Activated CD8-positive, alpha-beta T cell treated with anti-CD3 and anti-CD28 coated beads, Interleukin-2, amount 10 ng/mL, durations not matched to agents 7 days and 5 days (primary cell): ENCODE measurements around the gene FAM227A. TPM values are rescaled to one million over a fixed set of nuclear protein-coding genes. Genes with fewer than 3 reads are reported as not detected.

Experiments used
- ATAC-seq: fragments of 150-1000 bp; cut with Tn5 transposase; one replicate; pipeline ENCODE4 v1.10.0; 2021; ENCODE audit warnings: moderate library complexity
- CTCF ChIA-PET: fragments of 350-600 bp; sonication (Branson Sonifier 250); formaldehyde crosslinking; loops from one replicate; lab custom pipeline; 2021; ENCODE audit warnings: antibody characterized with exemption; lab: Charles Lee
- POLR2A ChIA-PET: fragments of 350-600 bp; sonication (Branson Sonifier 250); formaldehyde crosslinking; loops from one replicate; lab custom pipeline; 2021; ENCODE audit warnings: antibody characterized with exemption; lab: Charles Lee
- DNase-seq: peaks from one replicate; pipeline ENCODE4 v3.0.0-alpha.2; 2020
- H3K27ac Mint-ChIP-seq: one replicate; pipeline ENCODE4 v1.8.0; 2021; ENCODE audit warnings: mild to moderate bottlenecking, mixed read lengths
- H3K27me3 Mint-ChIP-seq: one replicate; pipeline ENCODE4 v1.8.0; 2021; ENCODE audit warnings: low read depth, mixed read lengths
- H3K36me3 Mint-ChIP-seq: one replicate; pipeline ENCODE4 v1.8.0; 2021; ENCODE audit warnings: low read depth, mixed read lengths
- H3K4me1 Mint-ChIP-seq: one replicate; pipeline ENCODE4 v1.8.0; 2021; ENCODE audit warnings: low read depth, mixed read lengths
- H3K4me3 Mint-ChIP-seq: one replicate; pipeline ENCODE4 v1.8.0; 2021; ENCODE audit warnings: mild to moderate bottlenecking, mixed read lengths
- H3K9me3 Mint-ChIP-seq: one replicate; pipeline ENCODE4 v1.8.0; 2022; ENCODE audit warnings: mixed read lengths; ENCODE audit not compliant: insufficient read depth
- total RNA-seq, 2 experiments: library from RNA; stranded (reverse); gene quantifications; one replicate each; pipeline ENCODE4 v1.2.3, GENCODE V29; 2021

The FAM227A gene
- total RNA-seq, 2 experiments from 2014 or later = 0.87 to 0.89 TPM

- Mint-ChIP-seq H3K36me3 (peaks cover 53% of the 10 kb centered on the region), H3K27me3 (no peaks in the 10 kb centered on the region), H3K9me3 (no peaks in the 10 kb centered on the region), H3K4me1 (peaks cover 55% of the 10 kb centered on the region), H3K27ac (peak overlapping the region; percentile 84), H3K4me3 (peak overlapping the region; percentile 92)
- DNase-seq = no peak
- no peak for ATAC-seq
- POLR2A ChIA-PET = interaction anchor here (0.8 to 6.3 kb wide), 3 partner anchors 9 to 38 kb away, joined by 3 to 67 read pairs (median 3); partner anchors contain the start of gene TOMM22
- CTCF ChIA-PET = interaction anchor here (0.9 to 6.3 kb wide), 7 partner anchors 8 to 207 kb away, joined by 3 to 36 read pairs (median 3); partner anchors contain the start of genes GTPBP1 and TOMM22
These were observed 41.4 kb upstream of the FAM227A start for GRCh38 chr22:38697425-38698089.

GRCh38 chr22:38696606-38697424 lies 40.6 kb upstream of the FAM227A start:
- ChIA-PET CTCF (interaction anchor here (0.9 to 6.3 kb wide), 5 partner anchors 9 to 69 kb away, joined by 3 to 36 read pairs (median 7); partner anchors contain the start of genes GTPBP1 and TOMM22), POLR2A (interaction anchor here (1.5 to 6.3 kb wide), 3 partner anchors 10 to 55 kb away, joined by 3 to 67 read pairs (median 3); partner anchors contain the start of gene TOMM22)
- Mint-ChIP-seq H3K27me3 (no peaks in the 10 kb centered on the region), H3K27ac (peak overlapping the region; percentile 84), H3K9me3 (no peaks in the 10 kb centered on the region), H3K4me1 (peaks cover 54% of the 10 kb centered on the region), H3K4me3 (peak overlapping the region; percentile 92), H3K36me3 (peaks cover 54% of the 10 kb centered on the region)
- ATAC-seq (no peak), DNase-seq (peak; percentile 44)

- Mint-ChIP-seq H3K36me3 (peaks cover 58% of the 10 kb centered on the region), H3K4me1 (peaks cover 48% of the 10 kb centered on the region), H3K9me3 (no peaks in the 10 kb centered on the region), H3K27me3 (no peaks in the 10 kb centered on the region), H3K4me3 (no peak overlapping the region), H3K27ac (no peak overlapping the region)
- CTCF ChIA-PET = interaction anchor here (2.4 to 6.3 kb wide), 2 partner anchors 11 to 13 kb away, joined by 7 to 36 read pairs; partner anchors contain the start of genes GTPBP1 and TOMM22
- DNase-seq = no peak
- no peak for ATAC-seq
- POLR2A ChIA-PET = interaction anchor here (6.3 kb wide), 1 partner anchor 12 kb away, joined by 67 read pairs; the partner anchor contains the start of gene TOMM22
These were observed 38.7 kb upstream of the FAM227A start for GRCh38 chr22:38694940-38695339.

- no peak for ATAC-seq
These were observed 37.9 kb upstream of the FAM227A start for GRCh38 chr22:38694049-38694448.

GRCh38 chr22:38689651-38690050 lies 33.5 kb upstream of the FAM227A start:
- no peak overlapping the region for H3K4me3 Mint-ChIP-seq
- no peak overlapping the region for H3K27ac Mint-ChIP-seq
- H3K27me3 Mint-ChIP-seq = no peaks in the 10 kb centered on the region
- peaks cover 7% of the 10 kb centered on the region for H3K4me1 Mint-ChIP-seq
- CTCF ChIA-PET = interaction anchor here (1.4 kb wide), 1 partner anchor 8 kb away, joined by 3 read pairs; the partner anchor contains the start of gene TOMM22
- no peak for DNase-seq
- H3K36me3 Mint-ChIP-seq = peaks cover 58% of the 10 kb centered on the region
- POLR2A ChIA-PET = interaction anchor here (0.6 kb wide), 1 partner anchor 584 kb away, joined by 4 read pairs; no protein-coding TSS in a partner anchor
- ATAC-seq = no peak
- no peaks in the 10 kb centered on the region for H3K9me3 Mint-ChIP-seq

More at GRCh38 chr22:38694049-38694448, 37.9 kb upstream of the FAM227A start:
- no peak overlapping the region for H3K27ac Mint-ChIP-seq
- H3K9me3 Mint-ChIP-seq = no peaks in the 10 kb centered on the region
- ChIA-PET POLR2A (no interaction called here), CTCF (no interaction called here)
- peaks cover 57% of the 10 kb centered on the region for H3K36me3 Mint-ChIP-seq
- no peaks in the 10 kb centered on the region for H3K27me3 Mint-ChIP-seq
- H3K4me1 Mint-ChIP-seq = peaks cover 39% of the 10 kb centered on the region
- DNase-seq = no peak
- H3K4me3 Mint-ChIP-seq = no peak overlapping the region

GRCh38 chr22:38685761-38686160 lies 29.6 kb upstream of the FAM227A start:
- ATAC-seq = no peak
- Mint-ChIP-seq H3K4me3 (no peak overlapping the region), H3K9me3 (no peaks in the 10 kb centered on the region), H3K27ac (no peak overlapping the region), H3K27me3 (no peaks in the 10 kb centered on the region), H3K4me1 (peaks cover 23% of the 10 kb centered on the region), H3K36me3 (peaks cover 57% of the 10 kb centered on the region)
- no peak for DNase-seq
- ChIA-PET POLR2A (interaction anchor here (1.0 kb wide), 1 partner anchor 13 kb away, joined by 3 read pairs; no protein-coding TSS in a partner anchor), CTCF (no interaction called here)

- H3K4me3 Mint-ChIP-seq = no peak overlapping the region
- ATAC-seq (no peak), DNase-seq (no peak)
- H3K9me3 Mint-ChIP-seq = no peaks in the 10 kb centered on the region
- H3K27me3 Mint-ChIP-seq = no peaks in the 10 kb centered on the region
- CTCF ChIA-PET = no interaction called here
- H3K36me3 Mint-ChIP-seq = peaks cover 55% of the 10 kb centered on the region
- H3K4me1 Mint-ChIP-seq = peaks cover 23% of the 10 kb centered on the region
- no peak overlapping the region for H3K27ac Mint-ChIP-seq
- POLR2A ChIA-PET = interaction anchor here (4.7 kb wide), 1 partner anchor 13 kb away, joined by 67 read pairs; the partner anchor contains the start of gene JOSD1
These were observed 28.7 kb upstream of the FAM227A start for GRCh38 chr22:38684895-38685294.

- CTCF ChIA-PET = interaction anchor here (0.7 to 2.4 kb wide), 16 partner anchors 8 to 629 kb away, joined by 3 to 36 read pairs (median 4); partner anchors contain the start of genes CBY1, FAM227A, GTPBP1 and JOSD1
- H3K4me3 Mint-ChIP-seq = peak within 1 kb of the TSS; percentile 96
- POLR2A ChIA-PET = interaction anchor here (0.6 to 4.7 kb wide), 21 partner anchors 8 to 1000 kb away, joined by 3 to 67 read pairs (median 4); partner anchors contain the start of genes C22orf23, CBY1, FAM227A and JOSD1
- H3K4me1 Mint-ChIP-seq = peaks cover 23% of the 10 kb centered on the region
- no peaks in the 10 kb centered on the region for H3K9me3 Mint-ChIP-seq
- H3K36me3 Mint-ChIP-seq = peaks cover 33% of the 10 kb centered on the region
- ATAC-seq (peak; percentile 97), DNase-seq (peak; percentile 89)
- H3K27ac Mint-ChIP-seq = peak within 1 kb of the TSS; percentile 95
- no peaks in the 10 kb centered on the region for H3K27me3 Mint-ChIP-seq
These were observed 25.6 kb upstream of the FAM227A start, which contains the start of gene TOMM22 for GRCh38 chr22:38681582-38682335. TSS of gene TOMM22 (plus strand) at chr22:38681957. CDS start at chr22:38681979, 22 bp downstream.

GRCh38 chr22:38675833-38676232 lies 19.6 kb upstream of the FAM227A start:
- ChIA-PET CTCF (no interaction called here), POLR2A (interaction anchor here (1.3 kb wide), 1 partner anchor 24 kb away, joined by 4 read pairs; no protein-coding TSS in a partner anchor)
- no peak overlapping the region for H3K27ac Mint-ChIP-seq
- no peaks in the 10 kb centered on the region for H3K9me3 Mint-ChIP-seq
- H3K27me3 Mint-ChIP-seq = no peaks in the 10 kb centered on the region
- DNase-seq = no peak
- H3K4me3 Mint-ChIP-seq = no peak overlapping the region
- H3K36me3 Mint-ChIP-seq = peaks cover 14% of the 10 kb centered on the region
- no peak for ATAC-seq
- H3K4me1 Mint-ChIP-seq = no peaks in the 10 kb centered on the region

- no peaks in the 10 kb centered on the region for H3K4me1 Mint-ChIP-seq
- H3K4me3 Mint-ChIP-seq = no peak overlapping the region
- ChIA-PET POLR2A (interaction anchor here (1.3 kb wide), 1 partner anchor 25 kb away, joined by 4 read pairs; no protein-coding TSS in a partner anchor), CTCF (interaction anchor here (0.7 kb wide), 1 partner anchor 30 kb away, joined by 5 read pairs; the partner anchor contains the start of gene GTPBP1)
- no peak overlapping the region for H3K27ac Mint-ChIP-seq
- DNase-seq (no peak), ATAC-seq (no peak)
- no peaks in the 10 kb centered on the region for H3K27me3 Mint-ChIP-seq
- H3K36me3 Mint-ChIP-seq = peaks cover 17% of the 10 kb centered on the region
- no peaks in the 10 kb centered on the region for H3K9me3 Mint-ChIP-seq
These were observed 18.7 kb upstream of the FAM227A start for GRCh38 chr22:38674888-38675287.
